Fibroblast of lung (primary cell): ENCODE results near the gene GRP. TPM values are rescaled to one million over a fixed set of nuclear protein-coding genes. Genes with fewer than 3 reads are reported as not detected.

Experiments
- DNase-seq, 2 donors: peaks; one replicate each; pipeline versions ENCODE4 v3.0.0 to v3.0.0-alpha.2; 2010; ENCODE audit warnings: low read depth in 2 of 2
- H2AFZ ChIP-seq: 2 replicates; pipeline ENCODE4 v1.5.1; 2012; ENCODE audit warnings: low read length, control low read depth, inconsistent platforms
- H3K27ac ChIP-seq: 2 replicates; pipeline ENCODE4 v1.5.1; 2011; ENCODE audit warnings: low read length, control low read depth; ENCODE audit not compliant: insufficient read depth
- H3K27me3 ChIP-seq: 2 replicates; pipeline ENCODE4 v1.5.1; 2011; ENCODE audit warnings: mild to moderate bottlenecking, low read length; ENCODE audit not compliant: control insufficient read depth, insufficient read depth
- H3K36me3 ChIP-seq: 2 replicates; pipeline ENCODE4 v1.5.1; 2011; ENCODE audit warnings: low read length; ENCODE audit not compliant: control insufficient read depth, insufficient read depth
- H3K4me1 ChIP-seq: 2 replicates; pipeline ENCODE4 v1.5.1; 2011; ENCODE audit warnings: low read length; ENCODE audit not compliant: control insufficient read depth, insufficient read depth; ENCODE audit errors: extremely low read depth
- H3K4me2 ChIP-seq: 2 replicates; pipeline ENCODE4 v1.5.1; 2011; ENCODE audit warnings: low read length, control low read depth; ENCODE audit not compliant: insufficient read depth; ENCODE audit errors: extremely low read depth
- H3K4me3 ChIP-seq, 4 experiments: fragments of 200-600 bp in 1 of 4; sonication (generic) in 1 of 4; replicated peaks in 1 of 4; 2 replicates each; pipeline ENCODE4 v1.5.1; 2011 to 2016; ENCODE audit warnings: low read length in 4 of 4, low read depth in 3 of 4, mild to moderate bottlenecking in 3 of 4, control low read depth in 2 of 4, inconsistent platforms in 1 of 4, mixed read lengths in 1 of 4; ENCODE audit not compliant: insufficient read depth in 1 of 4; ENCODE audit errors: control extremely low read depth in 1 of 4
- H3K79me2 ChIP-seq: 2 replicates; pipeline ENCODE4 v1.5.1; 2012; ENCODE audit warnings: mild to moderate bottlenecking, low read length, inconsistent platforms; ENCODE audit not compliant: control insufficient read depth, insufficient read depth
- H3K9ac ChIP-seq: 2 replicates; pipeline ENCODE4 v1.5.1; 2011; ENCODE audit warnings: mild to moderate bottlenecking, low read length, control low read depth; ENCODE audit not compliant: insufficient read depth
- H3K9me3 ChIP-seq: 2 replicates; pipeline ENCODE4 v1.5.1; 2012; ENCODE audit warnings: low read depth, low read length; ENCODE audit not compliant: control insufficient read depth, insufficient read depth
- H4K20me1 ChIP-seq: 2 replicates; pipeline ENCODE4 v1.5.1; 2011; ENCODE audit warnings: low read length; ENCODE audit not compliant: control insufficient read depth, insufficient read depth; ENCODE audit errors: extremely low read depth
- EZH2 ChIP-seq: IDR thresholded peaks from 2 replicates; pipeline ENCODE4 v1.5.1; 2012; ENCODE audit warnings: low read length, control low read depth, mild to moderate bottlenecking; ENCODE audit errors: missing control alignments
- polyA plus RNA-seq, 2 donors: library from polyadenylated mRNA; depleted of rRNA in 1 of 2; stranded (reverse) in 1 of 2; unstranded in 1 of 2; fragments of >200 nt; gene quantifications; 2 replicates each; pipeline ENCODE4 v1.2.1, GENCODE V29; 2011 to 2012; ENCODE audit warnings: missing spikeins in 1 of 2
- total RNA-seq: library from RNA; depleted of rRNA; stranded (reverse); fragments of >200 nt; gene quantifications from 2 replicates; pipeline ENCODE4 v1.2.1, GENCODE V29; 2014
- TF ChIP-seq, protein P1 (sequence below), 2 donors: IDR thresholded peaks in 1 of 2; conservative IDR thresholded peaks in 1 of 2; 1 replicate in 1 of 2; 2 replicates in 1 of 2; pipeline ENCODE4 v1.5.1; 2011 to 2012; ENCODE audit warnings: low read length in 2 of 2, control low read depth in 1 of 2, inconsistent platforms in 1 of 2, low read depth in 1 of 2, mild to moderate bottlenecking in 1 of 2

Gene GRP
- total and polyA plus RNA-seq, 2 donors (not counting 1 experiment from before 2014, with no cell fraction given): not detected

DNA sequence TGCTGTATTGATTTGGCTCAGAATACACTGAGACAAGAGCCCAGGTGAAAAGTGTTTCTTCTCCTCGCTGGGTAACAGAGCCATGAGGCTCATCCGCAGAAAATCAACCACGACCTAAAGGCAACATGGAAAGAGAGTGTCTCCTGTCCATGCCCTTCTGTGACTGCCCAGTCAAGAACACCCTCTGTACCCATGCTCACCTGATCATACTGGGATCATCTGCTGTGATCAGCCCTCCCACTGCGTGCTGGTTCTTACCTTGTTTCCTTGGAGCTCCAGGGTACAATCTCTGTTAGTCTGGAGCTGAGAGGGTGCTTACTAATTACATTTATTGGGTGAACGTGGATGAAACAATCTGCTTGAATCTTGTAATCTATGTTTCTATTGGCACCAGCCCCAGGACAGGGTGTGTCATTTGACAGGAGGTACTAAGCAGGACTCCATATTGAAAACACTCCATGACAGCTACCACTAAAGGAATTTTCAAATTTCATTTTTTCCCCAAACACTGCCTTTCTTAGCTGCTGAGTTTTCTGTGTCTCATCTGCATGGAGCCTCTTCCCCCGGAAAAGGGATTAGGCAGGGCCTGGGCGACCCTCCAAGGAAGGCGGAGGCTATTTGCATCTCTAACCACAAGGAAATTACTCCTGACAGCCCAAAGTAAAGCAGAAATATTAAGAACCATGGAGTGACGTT lies 39.7 kb upstream of the GRP start:
- no peak overlapping the region for H3K27ac ChIP-seq
- no peak overlapping the region for H3K4me3 ChIP-seq
- no peaks in the 10 kb centered on the region for H3K9me3 ChIP-seq
- H3K27me3 ChIP-seq: no peaks in the 10 kb centered on the region
- peak; percentile 58 to 61 for DNase-seq
- no peak overlapping the region for H3K4me2 ChIP-seq
- H4K20me1 ChIP-seq: no peaks in the 10 kb centered on the region
- no peak overlapping the region for H3K9ac ChIP-seq
- H2AFZ ChIP-seq: peak overlapping the region; percentile 16
- H3K4me1 ChIP-seq: no peaks in the 10 kb centered on the region
- TF ChIP-seq EZH2: no peak
- TF ChIP-seq, protein P1, sequence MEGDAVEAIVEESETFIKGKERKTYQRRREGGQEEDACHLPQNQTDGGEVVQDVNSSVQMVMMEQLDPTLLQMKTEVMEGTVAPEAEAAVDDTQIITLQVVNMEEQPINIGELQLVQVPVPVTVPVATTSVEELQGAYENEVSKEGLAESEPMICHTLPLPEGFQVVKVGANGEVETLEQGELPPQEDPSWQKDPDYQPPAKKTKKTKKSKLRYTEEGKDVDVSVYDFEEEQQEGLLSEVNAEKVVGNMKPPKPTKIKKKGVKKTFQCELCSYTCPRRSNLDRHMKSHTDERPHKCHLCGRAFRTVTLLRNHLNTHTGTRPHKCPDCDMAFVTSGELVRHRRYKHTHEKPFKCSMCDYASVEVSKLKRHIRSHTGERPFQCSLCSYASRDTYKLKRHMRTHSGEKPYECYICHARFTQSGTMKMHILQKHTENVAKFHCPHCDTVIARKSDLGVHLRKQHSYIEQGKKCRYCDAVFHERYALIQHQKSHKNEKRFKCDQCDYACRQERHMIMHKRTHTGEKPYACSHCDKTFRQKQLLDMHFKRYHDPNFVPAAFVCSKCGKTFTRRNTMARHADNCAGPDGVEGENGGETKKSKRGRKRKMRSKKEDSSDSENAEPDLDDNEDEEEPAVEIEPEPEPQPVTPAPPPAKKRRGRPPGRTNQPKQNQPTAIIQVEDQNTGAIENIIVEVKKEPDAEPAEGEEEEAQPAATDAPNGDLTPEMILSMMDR (conservative IDR thresholded peaks at IDR 0.05 in 1 of 2, IDR thresholded peaks at IDR 0.05 in 1 of 2; ENCODE audit: low read depth in 1 of 2, low read length in 2 of 2): no peak
- no peaks in the 10 kb centered on the region for H3K79me2 ChIP-seq
- H3K36me3 ChIP-seq: no peaks in the 10 kb centered on the region

DNA sequence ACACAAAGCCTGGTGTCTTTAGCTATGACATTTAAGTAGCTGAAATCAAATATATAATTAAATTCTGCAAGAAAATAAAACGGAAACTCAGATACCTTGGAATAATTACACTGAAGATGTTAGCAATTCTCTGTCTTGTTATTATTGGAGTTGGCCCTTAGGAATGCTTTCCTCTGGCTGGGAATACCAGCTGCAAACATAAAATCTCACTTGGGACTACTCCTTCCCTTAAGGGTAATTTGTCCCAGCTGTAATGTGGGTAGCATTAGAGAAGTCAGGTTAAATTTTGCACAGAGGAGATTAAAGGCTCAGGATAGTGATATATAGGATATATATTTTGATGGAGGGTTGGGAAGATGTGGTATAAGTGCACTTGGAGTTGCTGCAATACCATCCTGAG lies 37.3 kb upstream of the GRP start:
- Histone ChIP-seq H3K79me2 (no peaks in the 10 kb centered on the region), H3K4me1 (no peaks in the 10 kb centered on the region), H2AFZ (no peak overlapping the region), H3K27me3 (no peaks in the 10 kb centered on the region), H3K9me3 (no peaks in the 10 kb centered on the region), H3K4me2 (no peak overlapping the region), H3K27ac (no peak overlapping the region), H3K36me3 (no peaks in the 10 kb centered on the region), H3K9ac (no peak overlapping the region), H4K20me1 (no peaks in the 10 kb centered on the region), H3K4me3 (no peak overlapping the region)
- DNase-seq: no peak
- no peak for TF ChIP-seq EZH2
- TF ChIP-seq, protein P1 (conservative IDR thresholded peaks at IDR 0.05 in 1 of 2, IDR thresholded peaks at IDR 0.05 in 1 of 2; ENCODE audit: low read depth in 1 of 2, low read length in 2 of 2): no peak

DNA sequence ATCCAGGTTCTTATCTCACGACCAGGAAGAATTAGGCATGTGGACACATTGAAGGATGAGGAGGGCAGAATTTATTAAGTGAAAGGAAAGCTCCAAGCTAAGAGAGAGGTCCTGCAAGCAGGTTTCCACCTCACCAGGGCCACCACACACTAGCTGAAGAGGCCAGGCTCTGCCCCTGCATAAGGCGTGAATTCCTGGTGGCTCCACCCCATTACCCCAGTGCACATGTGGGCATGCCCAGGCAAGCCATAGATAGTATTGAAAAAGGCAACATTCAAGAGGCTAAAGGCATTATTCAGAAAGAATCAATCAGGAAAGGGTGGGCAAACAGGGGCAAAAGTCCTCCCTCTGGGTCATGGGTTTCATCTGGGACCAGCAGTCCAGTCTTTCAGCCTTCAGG lies 30.9 kb upstream of the GRP start:
- Histone ChIP-seq H4K20me1 (no peaks in the 10 kb centered on the region), H3K9ac (no peak overlapping the region), H3K27me3 (peaks cover 3% of the 10 kb centered on the region), H3K4me1 (no peaks in the 10 kb centered on the region), H3K27ac (no peak overlapping the region), H3K4me2 (no peak overlapping the region), H3K9me3 (no peaks in the 10 kb centered on the region), H3K79me2 (no peaks in the 10 kb centered on the region), H3K4me3 (no peak overlapping the region), H2AFZ (no peak overlapping the region), H3K36me3 (no peaks in the 10 kb centered on the region)
- TF ChIP-seq EZH2: no peak
- TF ChIP-seq, protein P1 (conservative IDR thresholded peaks at IDR 0.05 in 1 of 2, IDR thresholded peaks at IDR 0.05 in 1 of 2; ENCODE audit: low read depth in 1 of 2, low read length in 2 of 2): no peak
- DNase-seq: no peak
